ENCODE measurements around the gene SDF4. TPM values are rescaled to one million over a fixed set of nuclear protein-coding genes. Genes with fewer than 3 reads are reported as not detected.

Gene SDF4
- total and polyA plus RNA-seq, 2 of the 13 experiments (the other 11 are each of a cell fraction or from before 2014, with no cell fraction given): 80.8 to 107 TPM

- no peak for TF ChIP-seq ZNF503 (CRISPR knock-in tag; IDR thresholded peaks at IDR 0.05)
- no peak for TF ChIP-seq GLMP (CRISPR knock-in tag; IDR thresholded peaks at IDR 0.05; ENCODE audit: borderline replicate concordance)
- no peak for TF ChIP-seq FOXA1 (IDR thresholded peaks at IDR 0.05)
- TF ChIP-seq FOXA1 (CRISPR knock-in tag; IDR thresholded peaks at IDR 0.05): no peak
- 0 out of 2 replicates have a peak, but pooled peaks have one; percentile 19 for TF ChIP-seq NR2F6 (IDR thresholded peaks at IDR 0.05)
- no peak for TF ChIP-seq NR2F6 (CRISPR knock-in tag; IDR thresholded peaks at IDR 0.05)
- TF ChIP-seq ZNF646 (CRISPR knock-in tag; IDR thresholded peaks at IDR 0.05): no peak
- TF ChIP-seq ZNF687 (CRISPR knock-in tag; IDR thresholded peaks at IDR 0.05): peak; percentile 62
- TF ChIP-seq HNRNPL (IDR thresholded peaks at IDR 0.05; ENCODE audit: low read depth, low read length): peak; percentile 85
- TF ChIP-seq SOX5 (CRISPR knock-in tag; IDR thresholded peaks at IDR 0.05; ENCODE audit: borderline replicate concordance): peak; percentile 35
- TF ChIP-seq NR2C2 (CRISPR knock-in tag; IDR thresholded peaks at IDR 0.05; ENCODE audit: borderline replicate concordance): peak; percentile 35; the same call in 1 of the 2 replicates
- peak; percentile 81 for TF ChIP-seq HIC2 (CRISPR knock-in tag; IDR thresholded peaks at IDR 0.05; ENCODE audit: low read depth)
- peak; percentile 52; the same call in 1 of the 2 replicates for TF ChIP-seq TBX2 (CRISPR knock-in tag; IDR thresholded peaks at IDR 0.05; ENCODE audit: borderline replicate concordance)
Observed at GRCh38 chr1:1199141-1199960, 32.5 kb downstream of the SDF4 start (continued).
